ENCODE data around the gene AHDC1.

DNA sequence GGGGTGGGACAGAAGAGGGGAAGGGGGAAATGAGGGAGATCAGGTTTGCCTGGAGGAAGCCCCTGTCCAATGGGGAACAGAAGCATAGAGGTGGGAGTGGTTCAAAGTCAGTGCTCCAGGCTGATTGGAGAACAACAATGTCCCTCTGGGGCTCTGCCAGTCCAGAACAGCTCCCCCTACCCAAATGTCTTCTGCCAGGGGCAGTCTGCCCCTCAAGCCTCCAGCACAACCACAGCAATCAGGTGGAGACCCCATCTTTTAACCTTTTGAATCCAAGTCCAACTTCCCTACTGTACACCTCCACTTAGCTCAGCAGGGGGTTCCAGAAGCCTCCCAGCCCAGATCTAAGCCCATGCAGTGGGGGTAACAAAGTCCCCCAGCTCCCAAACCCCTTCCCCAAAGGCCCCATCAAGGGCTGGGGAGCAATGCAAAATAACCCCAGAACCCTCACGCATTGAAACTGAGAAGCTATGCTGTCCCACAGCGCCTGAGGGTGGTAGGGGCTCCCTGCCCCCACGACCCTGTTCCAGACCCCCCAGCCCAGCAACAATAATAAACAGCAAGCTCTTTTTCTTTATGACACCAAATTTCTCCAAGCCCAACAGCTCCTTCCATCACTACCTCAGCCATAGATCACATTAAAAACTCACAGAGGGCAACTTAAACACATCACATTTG, 3.3 kb downstream of the AHDC1 start:
- TF ChIP-seq NFE2L2 (conservative IDR thresholded peaks at IDR 0.05; ENCODE audit: low read length) = no peak
- TF ChIP-seq, protein P1, sequence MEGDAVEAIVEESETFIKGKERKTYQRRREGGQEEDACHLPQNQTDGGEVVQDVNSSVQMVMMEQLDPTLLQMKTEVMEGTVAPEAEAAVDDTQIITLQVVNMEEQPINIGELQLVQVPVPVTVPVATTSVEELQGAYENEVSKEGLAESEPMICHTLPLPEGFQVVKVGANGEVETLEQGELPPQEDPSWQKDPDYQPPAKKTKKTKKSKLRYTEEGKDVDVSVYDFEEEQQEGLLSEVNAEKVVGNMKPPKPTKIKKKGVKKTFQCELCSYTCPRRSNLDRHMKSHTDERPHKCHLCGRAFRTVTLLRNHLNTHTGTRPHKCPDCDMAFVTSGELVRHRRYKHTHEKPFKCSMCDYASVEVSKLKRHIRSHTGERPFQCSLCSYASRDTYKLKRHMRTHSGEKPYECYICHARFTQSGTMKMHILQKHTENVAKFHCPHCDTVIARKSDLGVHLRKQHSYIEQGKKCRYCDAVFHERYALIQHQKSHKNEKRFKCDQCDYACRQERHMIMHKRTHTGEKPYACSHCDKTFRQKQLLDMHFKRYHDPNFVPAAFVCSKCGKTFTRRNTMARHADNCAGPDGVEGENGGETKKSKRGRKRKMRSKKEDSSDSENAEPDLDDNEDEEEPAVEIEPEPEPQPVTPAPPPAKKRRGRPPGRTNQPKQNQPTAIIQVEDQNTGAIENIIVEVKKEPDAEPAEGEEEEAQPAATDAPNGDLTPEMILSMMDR (IDR thresholded peaks at IDR 0.05) = no peak
- TF ChIP-seq, protein P2, sequence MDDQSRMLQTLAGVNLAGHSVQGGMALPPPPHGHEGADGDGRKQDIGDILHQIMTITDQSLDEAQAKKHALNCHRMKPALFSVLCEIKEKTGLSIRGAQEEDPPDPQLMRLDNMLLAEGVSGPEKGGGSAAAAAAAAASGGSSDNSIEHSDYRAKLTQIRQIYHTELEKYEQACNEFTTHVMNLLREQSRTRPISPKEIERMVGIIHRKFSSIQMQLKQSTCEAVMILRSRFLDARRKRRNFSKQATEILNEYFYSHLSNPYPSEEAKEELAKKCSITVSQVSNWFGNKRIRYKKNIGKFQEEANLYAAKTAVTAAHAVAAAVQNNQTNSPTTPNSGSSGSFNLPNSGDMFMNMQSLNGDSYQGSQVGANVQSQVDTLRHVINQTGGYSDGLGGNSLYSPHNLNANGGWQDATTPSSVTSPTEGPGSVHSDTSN (IDR thresholded peaks at IDR 0.05) = no peak

All from A549 (cell line).